GM21381 (cell line): ENCODE results near the gene BBS2.
"Not testable (repeated sequence)": the region's sequence is repeated elsewhere in the genome, so short reads cannot be mapped to it uniquely, and the experiment has no call there.

Experiments used
- ATAC-seq: cut with Tn5 transposase; IDR thresholded peaks from one replicate; pipeline ENCODE4 v1.9.1; 2021; ENCODE audit warnings: mild to moderate bottlenecking, moderate library complexity; ENCODE audit not compliant: unreplicated experiment

BBS2 gene

GRCh38 chr16:56530872-56531271, 11.0 kb upstream of the BBS2 start:
- ATAC-seq: no peak

- no peak for ATAC-seq
Measured at GRCh38 chr16:56525236-56525635, 5.4 kb upstream of the BBS2 start.

- ATAC-seq: no peak
Measured at GRCh38 chr16:56520251-56520577, 390 bp upstream of the BBS2 start.

- ATAC-seq: no peak
Measured at GRCh38 chr16:56518425-56518824, 1.4 kb downstream of the BBS2 start.

- no peak for ATAC-seq
Measured at GRCh38 chr16:56517206-56517605, 2.6 kb downstream of the BBS2 start.

- ATAC-seq: no peak
Measured at GRCh38 chr16:56515665-56516064, 4.2 kb downstream of the BBS2 start.

- ATAC-seq: no peak
Measured at GRCh38 chr16:56514845-56515244, 5.0 kb downstream of the BBS2 start.

GRCh38 chr16:56513972-56514371, 5.9 kb downstream of the BBS2 start:
- ATAC-seq: no peak

GRCh38 chr16:56513091-56513490, 6.7 kb downstream of the BBS2 start:
- no peak for ATAC-seq

GRCh38 chr16:56512025-56512424, 7.8 kb downstream of the BBS2 start:
- ATAC-seq: no peak

- no peak for ATAC-seq
Measured at GRCh38 chr16:56510544-56510943, 9.3 kb downstream of the BBS2 start.

GRCh38 chr16:56506941-56507340, 12.9 kb downstream of the BBS2 start:
- no peak for ATAC-seq

GRCh38 chr16:56505181-56505580, 14.6 kb downstream of the BBS2 start:
- no peak for ATAC-seq

GRCh38 chr16:56493815-56494214, 26.0 kb downstream of the BBS2 start:
- ATAC-seq: no peak

GRCh38 chr16:56493126-56493525, 26.7 kb downstream of the BBS2 start:
- no peak for ATAC-seq

- ATAC-seq: no peak
Measured at GRCh38 chr16:56491657-56492261, 28.1 kb downstream of the BBS2 start.

- ATAC-seq: not testable (repeated sequence)
Measured at GRCh38 chr16:56488868-56489267, 31.0 kb downstream of the BBS2 start.

GRCh38 chr16:56488035-56488434, 31.8 kb downstream of the BBS2 start:
- ATAC-seq: no peak

- no peak for ATAC-seq
Measured at GRCh38 chr16:56483394-56483793, 36.4 kb downstream of the BBS2 start.

GRCh38 chr16:56482683-56483236, 37.1 kb downstream of the BBS2 start:
- ATAC-seq: no peak

- no peak for ATAC-seq
Measured at GRCh38 chr16:56481468-56482122, 38.2 kb downstream of the BBS2 start.

- ATAC-seq: no peak
Measured at GRCh38 chr16:56480776-56481467, 38.9 kb downstream of the BBS2 start.
